Measurements from ENCODE around the gene PKD1L1. TPM values are rescaled to one million over a fixed set of nuclear protein-coding genes. Genes with fewer than 3 reads are reported as not detected.

The PKD1L1 gene
- total RNA-seq, 2 donors from 2014 or later = 0.13 to 0.20 TPM

DNA sequence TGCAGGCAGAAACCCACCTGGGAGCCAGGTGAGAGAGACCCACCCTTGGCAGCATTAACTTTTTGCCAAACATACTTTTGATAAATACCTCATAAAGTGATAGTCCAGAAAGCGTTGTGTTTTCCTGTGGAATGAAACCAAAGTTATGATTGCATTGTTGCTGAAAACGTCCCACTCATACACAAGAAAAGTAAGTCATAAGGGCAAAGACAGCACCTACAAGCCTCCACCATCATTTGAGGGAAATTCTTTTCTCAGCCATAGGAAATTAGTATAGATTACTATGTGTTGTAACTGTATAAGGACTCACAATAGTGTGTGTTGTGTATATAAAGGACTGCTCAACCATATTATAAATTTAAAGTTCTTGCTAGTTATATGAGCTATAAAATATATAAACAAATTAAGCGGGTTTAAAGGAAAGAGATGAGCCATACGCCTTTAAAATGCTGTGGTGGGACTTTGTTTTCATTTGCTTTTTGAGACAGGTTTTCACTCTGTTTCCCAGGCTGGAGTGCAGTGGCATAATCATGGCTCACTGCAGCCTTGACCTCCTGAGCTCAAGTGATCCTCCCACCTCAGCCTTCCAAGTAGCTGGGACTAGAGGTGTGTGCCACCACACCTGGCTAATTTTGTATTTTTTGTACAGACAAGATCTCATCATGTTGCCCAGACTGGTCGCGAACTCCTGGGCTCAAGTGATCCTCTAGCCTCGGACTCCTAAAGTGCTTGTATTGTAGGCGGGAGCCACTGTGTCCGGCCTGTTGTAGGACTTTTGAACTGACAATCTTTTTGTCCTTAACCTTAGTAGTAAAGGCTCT lies 160.8 kb downstream of the PKD1L1 start:
- no peaks in the 10 kb centered on the region for H3K4me1 ChIP-seq (ENCODE audit: control insufficient read depth, insufficient read depth, low read length)
- H3K4me3 ChIP-seq (ENCODE audit: low read length) = no peak overlapping the region
- WGBS, 2 experiments (ENCODE audit: insufficient coverage in 1 of 2, insufficient read length in 1 of 2) = 94 to 100% methylated on average over 4 to 9 of the region's 9 CpGs
- Mint-ChIP-seq H3K4me1 (peaks cover 12% of the 10 kb centered on the region), H3K4me3 (no peak overlapping the region), H3K36me3 (ENCODE audit: low read depth) (no peaks in the 10 kb centered on the region), H3K27me3 (ENCODE audit: insufficient read depth) (no peaks in the 10 kb centered on the region), H3K27ac (peak overlapping the region; percentile 58), H3K9me3 (no peaks in the 10 kb centered on the region)
- no peak for TF ChIP-seq CTCF (conservative IDR thresholded peaks at IDR 0.05)
- H3K27ac ChIP-seq (ENCODE audit: low read depth, low read length) = peak overlapping the region; percentile 57
- H3K9me3 ChIP-seq (ENCODE audit: control insufficient read depth, low read length) = no peaks in the 10 kb centered on the region
- no peaks in the 10 kb centered on the region for H3K27me3 ChIP-seq (ENCODE audit: control insufficient read depth, insufficient read depth, low read length, poor library complexity, severe bottlenecking)
- no peak for DNase-seq
- no peaks in the 10 kb centered on the region for H3K36me3 ChIP-seq (ENCODE audit: control insufficient read depth, insufficient read depth, low read length)
- H3K9ac ChIP-seq (ENCODE audit: extremely low read depth, low read length, poor library complexity, severe bottlenecking) = no peak overlapping the region

- peak overlapping the region; percentile 59 for H3K27ac Mint-ChIP-seq
- H3K4me3 ChIP-seq (ENCODE audit: low read length) = no peak overlapping the region
- WGBS, 2 experiments (ENCODE audit: insufficient coverage in 1 of 2, insufficient read length in 1 of 2) = 50 to 56% methylated on average over 7 to 11 of the region's 11 CpGs
- H3K27me3 ChIP-seq (ENCODE audit: control insufficient read depth, insufficient read depth, low read length, poor library complexity, severe bottlenecking) = no peaks in the 10 kb centered on the region
- H3K27ac ChIP-seq (ENCODE audit: low read depth, low read length) = peak overlapping the region; percentile 64
- H3K4me1 ChIP-seq (ENCODE audit: control insufficient read depth, insufficient read depth, low read length) = no peaks in the 10 kb centered on the region
- H3K9ac ChIP-seq (ENCODE audit: extremely low read depth, low read length, poor library complexity, severe bottlenecking) = no peak overlapping the region
- H3K4me1 Mint-ChIP-seq = peaks cover 12% of the 10 kb centered on the region
- TF ChIP-seq CTCF (conservative IDR thresholded peaks at IDR 0.05) = no peak
- peak; percentile 85 for DNase-seq
- peaks cover 1% of the 10 kb centered on the region for H3K9me3 Mint-ChIP-seq
- no peaks in the 10 kb centered on the region for H3K27me3 Mint-ChIP-seq (ENCODE audit: insufficient read depth)
- H3K36me3 ChIP-seq (ENCODE audit: control insufficient read depth, insufficient read depth, low read length) = no peaks in the 10 kb centered on the region
- no peaks in the 10 kb centered on the region for H3K36me3 Mint-ChIP-seq (ENCODE audit: low read depth)
- H3K4me3 Mint-ChIP-seq = no peak overlapping the region
- no peaks in the 10 kb centered on the region for H3K9me3 ChIP-seq (ENCODE audit: control insufficient read depth, low read length)
Measured at GRCh38 chr7:47786557-47787248, 161.6 kb downstream of the PKD1L1 start.

GRCh38 chr7:47785923-47786556 lies 162.2 kb downstream of the PKD1L1 start:
- Histone ChIP-seq H3K27ac (ENCODE audit: low read depth, low read length) (peak overlapping the region; percentile 64), H3K27me3 (ENCODE audit: control insufficient read depth, insufficient read depth, low read length, poor library complexity, severe bottlenecking) (no peaks in the 10 kb centered on the region), H3K36me3 (ENCODE audit: control insufficient read depth, insufficient read depth, low read length) (no peaks in the 10 kb centered on the region), H3K9me3 (ENCODE audit: control insufficient read depth, low read length) (no peaks in the 10 kb centered on the region), H3K4me3 (ENCODE audit: low read length) (no peak overlapping the region), H3K4me1 (ENCODE audit: control insufficient read depth, insufficient read depth, low read length) (no peaks in the 10 kb centered on the region), H3K9ac (ENCODE audit: extremely low read depth, low read length, poor library complexity, severe bottlenecking) (no peak overlapping the region)
- H3K36me3 Mint-ChIP-seq (ENCODE audit: low read depth) = no peaks in the 10 kb centered on the region
- H3K4me1 Mint-ChIP-seq = peaks cover 12% of the 10 kb centered on the region
- peaks cover 3% of the 10 kb centered on the region for H3K9me3 Mint-ChIP-seq
- peak overlapping the region; percentile 59 for H3K27ac Mint-ChIP-seq
- DNase-seq = no peak
- H3K4me3 Mint-ChIP-seq = no peak overlapping the region
- 88 to 90% methylated on average over 7 to 8 of the region's 8 CpGs for WGBS, 2 experiments (ENCODE audit: insufficient coverage in 1 of 2, insufficient read length in 1 of 2)
- H3K27me3 Mint-ChIP-seq (ENCODE audit: insufficient read depth) = no peaks in the 10 kb centered on the region
- TF ChIP-seq CTCF (conservative IDR thresholded peaks at IDR 0.05) = no peak
